ENCODE measurements around the gene FZD1.
"Not testable (repeated sequence)": the region's sequence is repeated elsewhere in the genome, so short reads cannot be mapped to it uniquely, and the experiment has no call there.

FZD1 gene

GRCh38 chr7:91294639-91295220 lies 30.5 kb downstream of the FZD1 start:
- no peak for TF ChIP-seq CTCF (conservative IDR thresholded peaks at IDR 0.05; ENCODE audit: low read depth, low read length)
- no peak overlapping the region for H3K4me3 ChIP-seq (ENCODE audit: low read depth, low read length)
- DNase-seq (ENCODE audit: low read depth), result no peak

- no peak overlapping the region for H3K4me3 ChIP-seq (ENCODE audit: low read depth, low read length)
- DNase-seq (ENCODE audit: low read depth), result no peak
- no peak for TF ChIP-seq CTCF (conservative IDR thresholded peaks at IDR 0.05; ENCODE audit: low read depth, low read length)
These were observed 31.3 kb downstream of the FZD1 start for GRCh38 chr7:91295576-91295975.

GRCh38 chr7:91297939-91298338 lies 33.7 kb downstream of the FZD1 start:
- no peak overlapping the region for H3K4me3 ChIP-seq (ENCODE audit: low read depth, low read length)
- no peak for TF ChIP-seq CTCF (conservative IDR thresholded peaks at IDR 0.05; ENCODE audit: low read depth, low read length)
- DNase-seq (ENCODE audit: low read depth), result no peak

- H3K4me3 ChIP-seq (ENCODE audit: low read depth, low read length), result no peak overlapping the region
- TF ChIP-seq CTCF (conservative IDR thresholded peaks at IDR 0.05; ENCODE audit: low read depth, low read length), result no peak
- no peak for DNase-seq (ENCODE audit: low read depth)
These were observed 35.9 kb downstream of the FZD1 start for GRCh38 chr7:91299952-91300775.

- TF ChIP-seq CTCF (conservative IDR thresholded peaks at IDR 0.05; ENCODE audit: low read depth, low read length), result no peak
- no peak for DNase-seq (ENCODE audit: low read depth)
- no peak overlapping the region for H3K4me3 ChIP-seq (ENCODE audit: low read depth, low read length)
These were observed 38.6 kb downstream of the FZD1 start for GRCh38 chr7:91302794-91303193.

GRCh38 chr7:91306266-91306665 lies 42.0 kb downstream of the FZD1 start:
- TF ChIP-seq CTCF (conservative IDR thresholded peaks at IDR 0.05; ENCODE audit: low read depth, low read length), result no peak
- H3K4me3 ChIP-seq (ENCODE audit: low read depth, low read length), result no peak overlapping the region
- no peak for DNase-seq (ENCODE audit: low read depth)

- TF ChIP-seq CTCF (conservative IDR thresholded peaks at IDR 0.05; ENCODE audit: low read depth, low read length), result no peak
- no peak overlapping the region for H3K4me3 ChIP-seq (ENCODE audit: low read depth, low read length)
- DNase-seq (ENCODE audit: low read depth), result no peak
These were observed 43.2 kb downstream of the FZD1 start for GRCh38 chr7:91307467-91307866.

- not testable (repeated sequence) for H3K4me3 ChIP-seq (ENCODE audit: low read depth, low read length); DNase-seq (ENCODE audit: low read depth)
These were observed 44.0 kb downstream of the FZD1 start for GRCh38 chr7:91308191-91308590.
